MCF 10A (cell line): ENCODE results near the gene PPARD. TPM values are rescaled to one million over a fixed set of nuclear protein-coding genes. Genes with fewer than 3 reads are reported as not detected.
"Not testable (repeated sequence)": the region's sequence is repeated elsewhere in the genome, so short reads cannot be mapped to it uniquely, and the experiment has no call there.

Experiments
- BruUV-seq: library from RNA; stranded (reverse); fragments of 400-500 nt; replicated peaks from 2 replicates; lab custom pipeline; 2021; lab: Mats Ljungman, UMichigan
- CTCF ChIA-PET: fragments of 300-600 bp; sonication (Branson Sonifier 250); formaldehyde crosslinking; extraction: SDS; loops from one replicate; lab custom pipeline; 2021; ENCODE audit warnings: antibody characterized with exemption, inconsistent platforms; lab: Yijun Ruan, JAX
- POLR2A ChIA-PET: fragments of 300-600, 350-650 bp; sonication (Branson Sonifier 250); formaldehyde crosslinking; extraction: SDS; loops from one replicate; lab custom pipeline; 2020; ENCODE audit warnings: antibody characterized with exemption, inconsistent platforms; lab: Yijun Ruan, JAX
- DNase-seq: peaks from one replicate; pipeline ENCODE4 v3.0.0-alpha.2; 2018; ENCODE audit not compliant: unreplicated experiment
- H3K27ac Mint-ChIP-seq: one replicate; pipeline ENCODE4 v1.8.0; 2022; ENCODE audit warnings: mild to moderate bottlenecking, low read depth, mixed read lengths; ENCODE audit not compliant: unreplicated experiment
- H3K27me3 Mint-ChIP-seq: one replicate; pipeline ENCODE4 v1.8.0; 2022; ENCODE audit warnings: mixed read lengths; ENCODE audit not compliant: insufficient read depth, unreplicated experiment
- H3K36me3 Mint-ChIP-seq: one replicate; pipeline ENCODE4 v1.8.0; 2022; ENCODE audit warnings: mild to moderate bottlenecking, moderate library complexity, mixed read lengths; ENCODE audit not compliant: insufficient read depth, unreplicated experiment
- H3K4me1 Mint-ChIP-seq: one replicate; pipeline ENCODE4 v1.8.0; 2022; ENCODE audit warnings: mixed read lengths; ENCODE audit not compliant: insufficient read depth, unreplicated experiment
- H3K4me3 Mint-ChIP-seq: one replicate; pipeline ENCODE4 v1.8.0; 2022; ENCODE audit warnings: mild to moderate bottlenecking, moderate library complexity, mixed read lengths; ENCODE audit not compliant: unreplicated experiment
- H3K9me3 Mint-ChIP-seq: one replicate; pipeline ENCODE4 v1.8.0; 2022; ENCODE audit warnings: mixed read lengths; ENCODE audit not compliant: unreplicated experiment
- intact Hi-C: fragments of 100-400 bp; cut with micrococcal nuclease; formaldehyde crosslinking; loops from 2 replicates; pipeline ENCODE4 v1.14.1; 2022
- total RNA-seq: library from RNA; stranded (reverse); gene quantifications from 2 replicates; pipeline ENCODE4 v1.2.3, GENCODE V29; 2022
- TF ChIP-seq, protein P1 (sequence below): fragments of 200-600 bp; IDR thresholded peaks from one replicate; pipeline ENCODE4 v1.8.0; 2022; ENCODE audit warnings: antibody characterized with exemption, mild to moderate bottlenecking; ENCODE audit not compliant: unreplicated experiment

Gene PPARD
- total RNA-seq, 1 experiment from 2014 or later, result 13.8 TPM

GRCh38 chr6:35327349-35328027 lies 14.9 kb upstream of the PPARD start:
- CTCF ChIA-PET, result interaction anchor here (0.6 to 5.0 kb wide), 11 partner anchors 10 to 1020 kb away, joined by 3 to 33 read pairs (median 4); partner anchors contain the start of gene DEF6
- Mint-ChIP-seq H3K27ac (no peak overlapping the region), H3K36me3 (peaks cover 17% of the 10 kb centered on the region), H3K27me3 (no peaks in the 10 kb centered on the region), H3K4me1 (no peaks in the 10 kb centered on the region), H3K9me3 (no peaks in the 10 kb centered on the region), H3K4me3 (no peak overlapping the region)
- BruUV-seq, result no TSS peak
- POLR2A ChIA-PET, result no interaction called here
- DNase-seq, result peak; percentile 62
- intact Hi-C loops, result loop anchor here (1.0 kb wide), 1 partner anchor 30 kb away; the partner anchor contains the start of gene DEF6
- TF ChIP-seq, protein P1, sequence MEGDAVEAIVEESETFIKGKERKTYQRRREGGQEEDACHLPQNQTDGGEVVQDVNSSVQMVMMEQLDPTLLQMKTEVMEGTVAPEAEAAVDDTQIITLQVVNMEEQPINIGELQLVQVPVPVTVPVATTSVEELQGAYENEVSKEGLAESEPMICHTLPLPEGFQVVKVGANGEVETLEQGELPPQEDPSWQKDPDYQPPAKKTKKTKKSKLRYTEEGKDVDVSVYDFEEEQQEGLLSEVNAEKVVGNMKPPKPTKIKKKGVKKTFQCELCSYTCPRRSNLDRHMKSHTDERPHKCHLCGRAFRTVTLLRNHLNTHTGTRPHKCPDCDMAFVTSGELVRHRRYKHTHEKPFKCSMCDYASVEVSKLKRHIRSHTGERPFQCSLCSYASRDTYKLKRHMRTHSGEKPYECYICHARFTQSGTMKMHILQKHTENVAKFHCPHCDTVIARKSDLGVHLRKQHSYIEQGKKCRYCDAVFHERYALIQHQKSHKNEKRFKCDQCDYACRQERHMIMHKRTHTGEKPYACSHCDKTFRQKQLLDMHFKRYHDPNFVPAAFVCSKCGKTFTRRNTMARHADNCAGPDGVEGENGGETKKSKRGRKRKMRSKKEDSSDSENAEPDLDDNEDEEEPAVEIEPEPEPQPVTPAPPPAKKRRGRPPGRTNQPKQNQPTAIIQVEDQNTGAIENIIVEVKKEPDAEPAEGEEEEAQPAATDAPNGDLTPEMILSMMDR, result peak; percentile 36

- TF ChIP-seq, protein P1, result no peak
- peaks cover 6% of the 10 kb centered on the region for H3K27me3 Mint-ChIP-seq
- H3K4me3 Mint-ChIP-seq, result no peak overlapping the region
- POLR2A ChIA-PET, result interaction anchor here (0.6 kb wide), 3 partner anchors 126 to 1247 kb away, joined by 3 to 5 read pairs (median 3); no protein-coding TSS in a partner anchor
- intact Hi-C loops, result no loop called here
- H3K4me1 Mint-ChIP-seq, result no peaks in the 10 kb centered on the region
- H3K9me3 Mint-ChIP-seq, result no peaks in the 10 kb centered on the region
- BruUV-seq, result no TSS peak
- DNase-seq, result no peak
- CTCF ChIA-PET, result interaction anchor here (0.6 to 5.0 kb wide), 11 partner anchors 11 to 1019 kb away, joined by 3 to 33 read pairs (median 4); partner anchors contain the start of gene DEF6
- peaks cover 12% of the 10 kb centered on the region for H3K36me3 Mint-ChIP-seq
- H3K27ac Mint-ChIP-seq, result no peak overlapping the region
Measured at GRCh38 chr6:35328108-35328723, 14.1 kb upstream of the PPARD start.

DNA sequence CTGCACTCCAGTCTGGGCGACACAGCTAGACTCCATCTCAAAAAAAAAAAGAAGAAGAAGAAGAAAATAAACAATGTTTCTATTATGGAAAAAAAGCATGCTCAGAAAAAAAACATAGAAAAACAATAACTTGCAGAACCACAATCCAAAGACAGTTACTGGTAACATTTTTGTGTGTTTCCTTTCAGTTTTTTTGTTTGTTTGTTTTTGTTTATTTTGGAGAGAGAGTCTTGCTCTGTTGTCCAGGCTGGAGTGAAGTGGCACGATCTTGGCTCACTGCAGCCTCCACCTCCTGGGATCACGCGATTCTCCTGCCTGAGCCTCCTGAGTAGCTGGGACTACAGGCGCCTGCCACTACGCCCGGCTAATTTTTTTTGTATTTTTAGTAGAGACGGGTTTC lies 13.4 kb upstream of the PPARD start:
- BruUV-seq, H3K4me1 Mint-ChIP-seq, DNase-seq, H3K4me3 Mint-ChIP-seq, H3K9me3 Mint-ChIP-seq, H3K27ac Mint-ChIP-seq, H3K36me3 Mint-ChIP-seq, intact Hi-C loops: not testable (repeated sequence)
- peaks cover 14% of the 10 kb centered on the region for H3K27me3 Mint-ChIP-seq
- ChIA-PET CTCF (interaction anchor here (0.7 to 5.0 kb wide), 2 partner anchors 32 to 63 kb away, joined by 3 to 33 read pairs; partner anchors contain the start of gene DEF6), POLR2A (interaction anchor here (0.6 kb wide), 4 partner anchors 20 to 1248 kb away, joined by 3 to 5 read pairs (median 3); no protein-coding TSS in a partner anchor)

DNA sequence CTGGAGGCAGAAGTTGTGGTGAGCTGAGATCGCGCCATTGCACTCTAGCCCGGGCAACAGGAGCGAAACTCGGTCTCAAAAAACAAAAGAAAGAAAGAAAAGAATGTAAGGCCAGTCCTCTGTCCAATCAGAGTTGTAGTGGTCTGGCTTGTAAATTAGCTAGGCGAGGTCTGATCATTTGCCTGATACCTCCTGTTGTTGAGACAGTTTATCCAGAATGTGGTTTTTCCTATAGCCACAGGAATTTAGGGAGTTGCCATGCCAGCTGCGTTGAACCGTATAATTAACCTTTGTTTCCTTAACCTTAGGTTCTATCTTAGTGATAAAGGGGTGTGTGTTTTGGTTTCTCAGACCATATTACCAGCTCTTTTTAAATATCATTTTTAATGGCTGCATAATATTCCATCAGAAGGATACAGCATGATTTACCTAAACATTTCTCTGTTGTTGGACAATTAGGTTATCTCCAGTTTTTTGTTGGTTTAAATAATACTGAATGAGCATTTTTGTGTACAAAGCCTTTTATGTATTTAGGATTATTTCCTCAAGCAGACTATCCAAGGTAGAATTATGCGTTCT lies 11.7 kb upstream of the PPARD start:
- BruUV-seq, result no TSS peak
- H3K9me3 Mint-ChIP-seq, result no peaks in the 10 kb centered on the region

DNA sequence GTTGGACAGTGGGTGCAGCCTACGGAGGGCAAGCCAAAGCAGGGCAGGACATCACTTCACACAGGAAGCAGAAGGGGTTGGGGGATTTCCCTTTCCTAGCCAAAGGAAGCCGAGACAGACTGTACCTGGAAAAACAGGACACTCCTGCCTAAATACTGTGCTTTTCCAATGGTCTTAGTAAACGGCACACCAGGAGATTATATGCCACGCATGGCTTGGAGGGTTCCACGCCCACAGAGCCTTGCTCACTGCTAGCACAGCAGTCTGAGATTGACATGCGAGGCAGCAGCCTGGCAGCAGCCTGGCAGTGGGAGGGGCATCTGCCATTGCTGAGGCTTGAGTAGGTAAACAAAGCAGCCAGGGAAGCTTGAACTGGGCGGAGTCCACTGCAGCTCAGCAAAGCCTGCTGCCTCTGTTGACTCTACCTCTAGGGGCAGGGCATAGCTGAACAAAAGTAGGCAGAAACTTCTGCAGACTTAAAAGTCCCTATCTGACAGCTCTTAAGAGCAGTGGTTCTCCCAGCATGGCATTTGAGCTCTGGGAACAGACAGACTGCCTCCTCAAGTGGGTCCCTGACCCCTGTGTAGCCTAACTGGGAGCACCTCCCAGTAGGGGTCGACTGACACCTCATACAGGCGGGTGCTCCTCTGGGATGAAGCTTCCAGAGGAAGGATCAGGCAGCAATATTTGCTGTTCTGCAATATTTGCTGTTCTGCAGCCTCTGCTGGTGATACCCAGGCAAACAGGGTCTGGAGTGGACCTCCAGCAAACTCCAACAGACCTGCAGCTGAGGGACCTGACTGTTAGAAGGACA lies 10.1 kb upstream of the PPARD start:
- BruUV-seq, H3K9me3 Mint-ChIP-seq, H3K36me3 Mint-ChIP-seq, intact Hi-C loops, H3K4me3 Mint-ChIP-seq, H3K27ac Mint-ChIP-seq, H3K4me1 Mint-ChIP-seq: not testable (repeated sequence)
- peaks cover 45% of the 10 kb centered on the region for H3K27me3 Mint-ChIP-seq
- ChIA-PET CTCF (interaction anchor here (0.8 to 1.1 kb wide), 3 partner anchors 9 to 117 kb away, joined by 5 to 7 read pairs (median 7); no protein-coding TSS in a partner anchor), POLR2A (interaction anchor here (0.8 kb wide), 1 partner anchor 121 kb away, joined by 4 read pairs; no protein-coding TSS in a partner anchor)
- peak; percentile 79 for DNase-seq

More for the DNA sequence above, 11.7 kb upstream of the PPARD start:
- intact Hi-C loops, result no loop called here
- ChIA-PET POLR2A (no interaction called here), CTCF (interaction anchor here (0.6 to 5.0 kb wide), 3 partner anchors 34 to 1787 kb away, joined by 3 to 33 read pairs (median 3); partner anchors contain the start of gene DEF6)
- no peak for DNase-seq
- H3K27ac Mint-ChIP-seq, result no peak overlapping the region
- H3K27me3 Mint-ChIP-seq, result peaks cover 30% of the 10 kb centered on the region
- H3K4me1 Mint-ChIP-seq, result no peaks in the 10 kb centered on the region
- H3K36me3 Mint-ChIP-seq, result no peaks in the 10 kb centered on the region
- no peak overlapping the region for H3K4me3 Mint-ChIP-seq
- TF ChIP-seq, protein P1, result no peak
